Stimulated activated CD4-positive, alpha-beta T cell treated with anti-CD3 and anti-CD28 coated beads, Interleukin-12 subunit alpha, Interleukin-12 subunit beta, amount 100 ng/mL, for 24 hours (primary cell): ENCODE data around the gene QSOX1.
"Not testable (repeated sequence)": the region's sequence is repeated elsewhere in the genome, so short reads cannot be mapped to it uniquely, and the experiment has no call there.

Experiments used
- DNase-seq, 2 experiments: peaks; one replicate each; pipeline ENCODE4 v3.0.0-alpha.2; 2020; ENCODE audit warnings: low read depth in 2 of 2

QSOX1 gene, protein sequence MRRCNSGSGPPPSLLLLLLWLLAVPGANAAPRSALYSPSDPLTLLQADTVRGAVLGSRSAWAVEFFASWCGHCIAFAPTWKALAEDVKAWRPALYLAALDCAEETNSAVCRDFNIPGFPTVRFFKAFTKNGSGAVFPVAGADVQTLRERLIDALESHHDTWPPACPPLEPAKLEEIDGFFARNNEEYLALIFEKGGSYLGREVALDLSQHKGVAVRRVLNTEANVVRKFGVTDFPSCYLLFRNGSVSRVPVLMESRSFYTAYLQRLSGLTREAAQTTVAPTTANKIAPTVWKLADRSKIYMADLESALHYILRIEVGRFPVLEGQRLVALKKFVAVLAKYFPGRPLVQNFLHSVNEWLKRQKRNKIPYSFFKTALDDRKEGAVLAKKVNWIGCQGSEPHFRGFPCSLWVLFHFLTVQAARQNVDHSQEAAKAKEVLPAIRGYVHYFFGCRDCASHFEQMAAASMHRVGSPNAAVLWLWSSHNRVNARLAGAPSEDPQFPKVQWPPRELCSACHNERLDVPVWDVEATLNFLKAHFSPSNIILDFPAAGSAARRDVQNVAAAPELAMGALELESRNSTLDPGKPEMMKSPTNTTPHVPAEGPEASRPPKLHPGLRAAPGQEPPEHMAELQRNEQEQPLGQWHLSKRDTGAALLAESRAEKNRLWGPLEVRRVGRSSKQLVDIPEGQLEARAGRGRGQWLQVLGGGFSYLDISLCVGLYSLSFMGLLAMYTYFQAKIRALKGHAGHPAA

DNA sequence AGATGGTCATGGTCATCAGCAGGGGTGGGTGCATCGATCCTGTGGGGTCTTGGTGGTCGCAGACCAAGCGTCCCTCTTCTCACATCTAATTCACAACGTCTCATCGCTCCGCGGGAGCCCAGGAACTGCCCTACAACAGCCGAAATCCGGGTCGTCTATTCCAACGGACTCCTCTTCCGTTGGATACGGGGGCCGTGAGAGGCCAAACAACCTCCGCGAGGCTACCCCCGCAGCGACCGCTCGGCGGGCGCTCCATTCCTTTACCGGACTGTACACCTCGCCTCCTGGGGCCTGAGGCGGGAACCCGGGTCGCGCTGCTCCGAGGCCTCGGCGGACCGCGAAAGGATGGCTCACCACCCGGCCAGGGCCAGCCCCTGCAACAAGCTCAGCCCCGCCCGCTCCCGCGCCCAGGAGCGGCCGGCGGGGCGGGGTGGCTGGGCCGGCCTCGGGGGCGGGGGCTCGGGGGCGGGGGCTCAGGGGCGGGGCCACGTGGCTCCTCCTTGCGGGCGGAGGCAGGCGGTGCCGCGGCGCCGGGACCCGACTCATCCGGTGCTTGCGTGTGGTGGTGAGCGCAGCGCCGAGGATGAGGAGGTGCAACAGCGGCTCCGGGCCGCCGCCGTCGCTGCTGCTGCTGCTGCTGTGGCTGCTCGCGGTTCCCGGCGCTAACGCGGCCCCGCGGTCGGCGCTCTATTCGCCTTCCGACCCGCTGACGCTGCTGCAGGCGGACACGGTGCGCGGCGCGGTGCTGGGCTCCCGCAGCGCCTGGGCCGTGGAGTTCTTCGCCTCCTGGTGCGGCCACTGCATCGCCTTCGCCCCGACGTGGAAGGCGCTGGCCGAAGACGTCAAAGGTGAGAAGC, at the start of gene QSOX1:
TSS of gene QSOX1 (plus strand) at position 545 of the 857 bp plus-strand sequence. CDS start at position 584, 39 bp downstream.
- peak; percentile 73 to 77 for DNase-seq

DNA sequence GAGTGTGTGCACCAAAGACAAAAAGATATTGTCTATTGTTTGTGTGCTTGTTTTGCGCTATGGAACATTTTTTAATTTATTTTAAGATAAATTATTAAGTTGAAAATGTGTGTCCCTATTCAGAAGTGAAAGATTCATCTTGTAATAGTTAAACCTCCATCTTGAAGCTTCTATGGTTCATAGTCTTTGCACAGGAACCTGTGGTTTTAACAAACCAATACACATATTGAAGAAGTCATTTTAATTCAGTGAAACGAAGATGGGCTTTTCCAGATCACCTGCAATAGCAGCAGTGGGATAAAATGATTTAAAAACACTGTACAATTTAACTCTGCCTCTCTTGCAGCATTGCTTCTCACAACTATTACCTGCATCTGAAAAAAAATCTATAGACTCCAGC, 42.6 kb upstream of the QSOX1 start:
- no peak for DNase-seq

DNA sequence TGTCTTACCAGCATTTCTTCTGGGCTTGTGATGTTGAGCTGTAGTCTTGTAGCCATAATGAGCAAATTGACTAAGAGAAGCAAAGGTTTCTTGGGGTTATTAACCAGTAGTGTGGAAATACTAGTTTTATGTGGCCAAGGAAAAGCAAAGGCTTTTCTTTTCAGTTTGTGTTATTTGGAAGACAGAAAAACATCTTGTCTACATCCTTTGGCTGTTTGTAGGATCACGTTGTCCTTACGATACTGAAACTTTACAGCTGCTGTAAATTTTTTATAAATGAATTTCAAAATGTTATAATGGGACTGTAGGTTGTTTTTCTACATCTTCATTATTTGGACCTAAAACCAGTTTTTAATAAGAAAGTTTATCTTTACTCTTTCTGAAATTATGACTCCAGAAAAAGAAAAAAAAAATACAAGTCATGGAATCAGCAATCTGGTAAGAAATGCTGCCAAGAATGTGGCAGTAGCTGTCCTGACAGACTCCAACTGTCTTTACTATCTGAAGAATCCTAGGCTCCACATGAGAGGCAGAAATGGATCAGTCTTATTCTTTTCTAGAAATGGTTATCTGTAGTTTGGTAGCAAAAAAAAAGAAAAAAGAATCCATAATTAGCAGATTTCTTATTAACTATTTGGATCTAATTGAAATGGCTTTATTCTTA, 41.6 kb upstream of the QSOX1 start:
- DNase-seq: no peak

DNA sequence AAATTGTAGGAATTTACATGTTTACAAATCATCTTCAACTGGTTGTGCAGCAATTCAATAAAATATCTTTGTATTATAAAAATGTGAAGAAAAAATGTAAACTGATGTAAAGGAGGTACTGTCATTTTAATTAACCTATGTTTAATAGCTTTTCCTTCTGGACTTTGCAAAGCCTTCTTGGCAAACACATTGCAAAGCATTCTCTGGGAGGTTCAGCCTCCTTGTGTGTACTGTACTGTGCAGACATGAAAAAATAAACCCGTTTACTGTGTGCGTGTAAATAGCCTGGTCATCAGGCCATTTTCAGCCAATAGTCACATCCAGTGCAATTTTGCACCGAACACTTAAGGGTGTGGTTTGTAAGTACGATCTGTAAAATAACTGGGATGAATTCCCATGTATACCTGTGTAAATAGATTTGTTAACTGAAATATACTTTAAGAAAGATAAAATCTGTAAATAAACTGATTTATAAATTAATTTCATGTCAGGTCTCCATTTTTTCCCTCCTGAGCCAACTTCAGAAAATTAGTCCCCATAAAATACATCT, 40.2 kb upstream of the QSOX1 start:
- DNase-seq: no peak

DNA sequence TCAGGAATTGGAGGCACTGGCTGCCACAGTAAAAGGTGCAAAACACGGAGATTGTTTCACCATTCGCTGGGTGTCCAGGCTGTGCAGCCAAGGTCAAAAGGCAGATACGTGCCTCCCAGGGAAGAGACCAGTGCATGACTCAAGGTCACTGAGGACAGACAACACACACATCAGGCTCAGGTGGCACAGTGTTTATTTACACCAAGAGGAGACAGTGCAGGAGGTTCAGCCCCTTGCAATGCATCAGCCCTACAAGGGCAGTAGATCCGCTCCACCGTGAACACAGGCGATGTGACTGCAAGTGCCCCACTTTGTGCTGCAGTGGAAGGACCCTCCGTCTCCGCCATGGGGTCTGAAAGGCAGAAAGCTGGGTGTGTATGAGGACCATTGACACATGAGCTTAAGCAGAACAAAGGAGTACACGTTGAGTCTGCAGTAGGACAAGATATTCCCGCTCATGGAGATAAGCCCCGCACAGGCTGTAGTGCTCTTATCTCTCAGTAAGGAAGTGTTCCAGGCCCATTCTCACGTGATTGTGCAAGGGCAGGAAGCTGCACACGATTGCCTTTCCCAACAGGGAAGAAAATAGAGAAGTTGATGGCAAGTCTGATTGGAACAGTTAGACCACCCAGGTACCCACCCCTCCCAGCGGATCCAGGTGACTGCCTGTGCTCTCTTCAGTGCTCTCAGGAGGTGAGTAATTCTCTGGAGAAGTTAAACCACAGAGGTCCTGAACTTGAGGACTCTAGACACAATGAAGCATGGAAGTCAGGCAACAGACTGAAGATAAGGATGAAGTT, 37.5 kb upstream of the QSOX1 start:
- DNase-seq: no peak

DNA sequence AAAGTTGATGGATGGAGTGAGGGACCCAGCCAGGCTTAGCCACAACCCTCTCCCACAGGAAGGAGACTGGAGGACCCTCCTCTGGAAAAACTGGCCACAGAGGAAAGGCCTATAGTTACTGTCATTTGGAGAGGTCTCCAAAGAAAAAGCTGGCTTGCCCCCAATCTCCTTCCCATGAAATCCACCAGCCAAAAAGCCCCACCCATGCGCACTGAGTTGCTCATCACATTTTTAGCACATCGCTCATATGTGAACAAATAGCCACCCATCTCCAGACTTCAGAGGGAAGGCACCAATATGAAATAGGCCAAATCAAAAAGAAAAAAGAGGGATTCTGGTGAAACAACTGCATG, 36.9 kb upstream of the QSOX1 start:
- no peak for DNase-seq

DNA sequence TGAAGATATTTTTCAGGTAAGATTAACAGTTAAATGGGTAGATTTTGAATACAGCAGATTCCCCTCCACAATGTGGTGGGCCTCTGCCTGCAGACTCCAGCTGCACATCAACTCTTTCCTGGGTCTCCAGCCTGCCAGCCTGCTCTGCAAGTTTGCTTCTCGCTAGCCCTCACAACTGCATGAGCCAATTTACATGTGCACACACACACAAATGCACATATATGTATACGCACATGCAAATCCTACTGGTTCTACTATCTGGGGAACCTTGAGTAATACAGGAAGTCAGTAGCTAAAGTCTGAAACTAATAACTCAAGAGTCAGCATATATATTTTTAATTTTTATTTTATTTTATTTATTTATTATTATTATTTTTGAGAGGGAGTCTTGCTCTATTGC, 34.8 kb upstream of the QSOX1 start:
- no peak for DNase-seq

DNA sequence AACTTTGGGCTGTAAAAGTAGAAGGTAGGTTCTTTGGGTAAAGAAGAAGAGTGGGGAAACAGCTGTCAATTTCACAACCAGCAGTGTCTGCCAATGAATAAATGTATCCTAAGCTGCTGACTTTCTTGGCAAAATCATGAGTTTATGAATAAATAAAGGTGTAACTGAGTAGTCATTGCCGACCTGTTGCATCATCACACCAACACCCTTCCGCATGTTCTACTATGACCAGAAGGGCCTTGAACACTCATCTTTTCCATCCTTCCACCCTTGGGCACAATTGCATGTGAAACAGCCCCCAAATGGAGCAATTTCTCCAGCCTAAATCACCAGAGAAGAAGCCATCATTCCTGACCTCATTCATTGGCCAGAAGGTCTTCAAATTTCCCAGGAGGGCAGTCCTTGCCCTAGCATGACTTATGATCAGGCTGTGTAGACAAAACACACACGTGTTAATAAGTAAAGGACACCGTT, 31.2 kb upstream of the QSOX1 start:
- no peak for DNase-seq

DNA sequence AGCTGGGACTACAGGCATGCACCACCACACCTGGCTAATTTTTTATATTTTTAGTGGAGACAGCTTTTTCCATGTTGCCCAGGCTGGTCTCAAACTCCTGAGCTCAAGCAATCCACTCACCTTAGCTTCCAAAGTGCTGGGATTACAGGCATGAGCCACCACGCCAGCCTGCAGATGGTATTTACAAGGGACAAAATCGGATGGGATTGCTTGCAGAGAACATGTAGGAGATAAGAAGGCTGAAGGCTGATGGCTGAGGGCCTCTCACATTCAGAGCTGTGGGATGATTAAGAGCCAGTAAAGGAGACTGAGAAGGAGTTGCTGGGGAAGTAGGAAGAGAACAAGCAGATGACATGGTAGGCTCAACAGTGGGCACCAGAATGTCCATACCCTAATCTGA, 24.0 kb upstream of the QSOX1 start:
- DNase-seq: no peak

DNA sequence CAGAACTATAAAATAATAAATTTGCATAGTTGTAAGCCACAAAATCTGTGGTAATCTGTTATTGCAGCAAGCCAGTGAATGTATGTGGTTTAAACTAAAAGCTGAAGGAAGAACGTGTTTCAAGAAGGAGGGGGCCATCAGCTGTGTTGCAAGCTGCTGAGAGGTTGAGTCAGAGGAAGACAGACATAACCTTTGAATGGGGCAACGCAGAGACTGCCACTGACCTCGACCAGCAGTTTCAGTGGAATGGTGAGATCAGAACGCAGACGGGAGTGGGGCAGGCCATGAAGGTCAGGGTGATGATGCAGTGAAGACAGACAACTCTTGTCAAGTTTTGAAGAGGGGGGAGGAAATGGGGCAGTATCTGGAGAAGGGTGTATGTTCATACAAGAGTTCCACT, 23.2 kb upstream of the QSOX1 start:
- DNase-seq: no peak

DNA sequence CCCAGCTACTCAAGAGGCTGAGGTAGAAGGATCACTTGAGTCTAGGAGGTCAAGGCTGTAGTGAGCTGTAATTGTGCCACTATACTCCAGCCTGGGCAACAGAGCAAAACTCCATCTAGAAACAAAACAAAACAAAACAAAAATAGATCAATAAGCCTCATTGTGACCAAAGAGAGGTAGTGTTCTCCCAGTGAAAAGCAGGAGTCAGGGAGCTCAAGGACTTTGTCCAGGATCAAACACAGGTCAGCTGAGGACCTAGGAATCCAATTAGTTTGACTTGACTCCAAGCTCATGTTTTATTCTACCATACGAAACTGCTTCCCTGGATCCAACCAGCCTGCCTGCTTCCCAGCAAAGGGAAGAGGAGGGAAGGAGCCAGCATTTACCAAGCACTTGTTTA, 21.5 kb upstream of the QSOX1 start:
- DNase-seq: no peak

DNA sequence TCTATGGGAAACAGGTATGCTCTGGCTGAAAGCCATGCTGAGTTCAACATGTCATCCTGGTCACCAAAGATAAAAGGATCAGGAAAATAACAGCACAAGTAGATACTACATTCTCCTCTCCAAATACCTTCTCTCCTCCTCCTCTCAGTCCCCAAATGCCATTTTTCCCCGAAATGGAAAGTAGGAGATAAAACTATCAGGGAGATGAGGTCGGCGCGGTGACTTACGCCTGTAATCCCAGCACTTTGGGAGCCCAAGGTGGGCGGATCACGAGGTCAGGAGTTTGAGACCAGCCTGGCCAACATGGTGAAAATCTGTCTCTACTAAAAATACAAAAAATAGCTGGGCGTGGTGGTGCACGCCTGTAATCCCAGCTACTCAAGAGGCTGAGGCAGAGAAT, 21.0 kb upstream of the QSOX1 start:
- not testable (repeated sequence) for DNase-seq

DNA sequence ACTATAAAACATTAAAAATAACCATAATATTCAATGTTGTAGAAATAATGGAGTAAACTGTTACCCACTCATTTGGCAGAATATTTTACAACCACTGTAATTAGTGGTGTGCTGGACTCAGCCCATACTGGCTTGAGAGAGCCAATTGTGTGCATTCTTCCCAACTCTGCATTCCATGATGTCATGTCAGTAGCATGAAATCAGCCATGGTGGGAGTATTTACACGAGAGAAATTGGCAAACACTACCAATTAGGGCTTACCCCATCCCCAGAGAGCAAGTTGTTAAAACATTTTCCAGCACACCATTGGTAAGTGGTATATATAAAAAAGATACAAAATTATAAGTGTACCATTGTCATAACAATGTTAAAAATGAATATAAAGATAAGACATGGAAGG, 19.1 kb upstream of the QSOX1 start:
- no peak for DNase-seq

DNA sequence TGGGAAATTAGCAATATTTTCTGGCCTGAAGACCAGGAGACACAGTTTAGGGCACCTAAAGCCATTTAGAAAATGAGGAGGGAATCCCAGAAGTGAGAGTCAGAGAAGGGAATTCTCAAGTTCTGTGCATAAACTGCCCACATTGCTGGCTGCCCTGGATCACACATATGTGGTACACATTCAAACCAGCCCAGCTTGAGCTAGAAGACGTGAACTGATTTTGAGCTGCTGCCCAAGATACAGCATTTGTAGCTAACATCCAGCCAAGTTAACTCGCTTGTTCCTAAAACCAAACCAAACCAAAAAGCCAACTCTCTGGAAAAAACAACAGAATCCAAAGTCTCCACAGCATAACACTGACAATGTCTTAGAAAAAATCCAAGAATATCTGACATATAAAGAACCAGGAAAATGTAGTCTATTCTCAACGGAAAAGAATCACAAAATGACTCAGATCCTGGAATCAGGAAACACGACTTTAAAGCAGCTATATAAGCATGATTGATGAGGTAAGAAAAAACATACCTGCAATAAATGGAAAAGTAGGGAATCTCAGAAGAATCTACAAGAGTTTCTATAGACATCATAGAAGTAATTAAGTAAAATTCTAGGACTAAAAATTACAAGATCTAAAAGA, 18.2 kb upstream of the QSOX1 start:
- no peak for DNase-seq

DNA sequence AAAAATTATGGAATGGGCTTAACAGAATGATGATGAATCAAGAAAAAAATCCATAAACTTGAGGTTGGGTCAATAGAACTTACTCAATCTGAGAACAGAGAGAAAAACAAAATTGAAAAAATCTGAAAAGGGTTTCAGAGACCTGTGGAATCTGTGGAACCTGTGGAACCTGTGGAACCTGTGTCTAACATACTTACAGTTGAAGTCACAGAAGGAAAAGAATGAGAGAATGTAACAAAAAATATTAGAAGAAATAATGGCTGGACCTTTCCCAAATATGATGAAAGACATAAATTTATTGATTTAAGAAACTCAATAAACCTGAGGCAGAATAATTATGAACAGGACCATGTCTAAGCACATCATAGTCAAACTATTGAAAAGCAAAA, 17.7 kb upstream of the QSOX1 start:
- no peak for DNase-seq

DNA sequence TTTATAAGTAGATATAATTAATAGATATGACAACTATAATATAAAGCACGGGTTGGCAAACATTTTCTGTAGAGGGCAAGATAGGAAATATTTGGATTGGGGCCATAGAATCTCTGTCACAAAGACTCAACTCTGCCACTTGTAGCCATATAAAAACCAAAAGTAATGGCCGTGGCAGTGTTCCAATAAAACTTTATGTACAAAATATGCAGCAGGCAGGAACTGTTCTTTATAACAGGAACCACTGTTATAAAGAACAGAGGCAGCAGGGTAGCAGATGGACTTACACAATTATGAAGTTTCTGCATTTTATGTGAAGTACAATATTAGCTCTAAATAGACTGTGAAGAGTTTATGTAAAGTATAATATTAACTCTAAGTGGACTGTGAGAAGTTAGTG, 16.9 kb upstream of the QSOX1 start:
- no peak for DNase-seq

DNA sequence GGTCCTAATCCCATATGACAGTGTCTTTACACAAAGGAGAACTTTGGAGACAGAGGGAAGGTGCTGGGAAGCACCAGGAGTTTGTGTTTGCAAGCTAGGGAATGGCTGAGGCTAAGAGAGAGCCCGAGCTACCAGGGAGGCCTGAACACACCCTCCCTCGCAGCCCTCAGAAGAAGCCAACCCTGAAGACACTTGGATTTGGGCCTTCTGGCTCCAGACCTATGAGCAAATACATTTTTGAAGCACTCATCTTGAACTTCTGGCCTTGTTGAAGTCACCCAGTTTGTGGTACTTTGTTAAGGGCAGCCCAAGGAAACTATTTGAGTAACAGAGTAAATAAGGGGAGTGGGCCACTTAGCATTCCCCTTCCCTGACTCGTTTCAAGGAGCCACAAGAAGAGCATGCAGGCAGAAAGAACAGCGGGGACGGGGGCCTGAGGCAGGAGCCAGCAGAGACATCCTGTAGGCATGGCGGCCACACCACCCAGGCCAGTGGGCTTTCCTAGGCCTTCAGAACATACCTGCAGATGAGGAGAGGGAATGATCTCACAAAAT, 13.2 kb upstream of the QSOX1 start:
- no peak for DNase-seq

DNA sequence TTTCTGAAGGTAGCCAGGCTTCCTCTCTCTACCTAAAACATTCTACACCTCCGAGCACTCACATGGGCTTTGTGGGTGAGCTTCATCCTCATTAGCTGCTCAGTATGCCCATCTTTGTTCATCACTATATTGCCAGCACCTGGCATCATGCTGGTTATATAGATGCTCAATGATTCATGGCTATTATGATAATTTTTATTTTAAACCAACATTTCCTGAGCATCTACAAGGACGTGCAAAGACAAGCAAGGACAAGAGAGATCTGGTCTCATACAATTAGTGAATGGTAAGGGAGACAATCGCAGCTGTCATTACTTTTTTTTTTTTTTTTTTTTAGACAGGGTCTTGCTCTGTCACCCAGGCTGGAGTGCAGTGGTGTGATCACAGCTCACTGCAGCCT, 11.3 kb upstream of the QSOX1 start:
- no peak for DNase-seq

DNA sequence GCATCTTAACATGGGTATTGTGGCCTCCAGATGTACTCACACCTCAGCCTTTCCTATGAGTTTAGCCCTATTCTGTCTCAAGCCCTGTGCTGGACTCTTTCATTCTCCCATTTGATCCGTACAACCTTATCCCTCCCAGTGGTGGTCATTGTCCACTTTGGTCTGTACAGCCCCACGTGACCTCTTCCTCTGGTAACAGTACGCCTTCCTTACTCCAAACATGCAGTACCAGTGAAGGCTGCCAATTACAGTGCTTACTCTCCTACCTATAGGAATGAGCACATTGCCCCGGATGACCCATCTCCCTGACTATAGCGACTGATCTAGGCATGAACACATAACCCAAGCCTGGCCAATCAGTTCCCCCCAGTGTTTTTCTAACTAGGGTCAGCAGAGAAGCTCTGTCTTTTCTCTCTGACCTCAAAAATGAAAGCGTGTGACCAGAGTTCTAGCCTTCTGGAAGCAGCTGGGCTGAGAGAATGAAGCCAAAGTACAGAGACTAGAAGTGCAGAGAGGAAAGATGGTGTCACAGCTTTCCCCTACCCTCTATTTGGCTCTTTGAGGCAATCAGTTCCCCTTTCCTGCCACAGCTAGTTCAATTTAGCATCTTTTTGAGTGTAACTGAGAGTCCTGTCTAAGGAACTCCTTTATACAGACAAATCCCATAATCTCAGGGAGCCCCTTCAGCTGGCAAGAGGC, 9.9 kb upstream of the QSOX1 start:
- no peak for DNase-seq
